NCI-H1694 treated with DMSO at 0.1 percent for 48 hours (cell line): ENCODE measurements around the gene UAP1L1.
A peak's percentile ranks its signal among the peaks of the same experiment; 100 is the strongest.

Source experiments
- DNase-seq: peaks from one replicate; lab custom pipeline; 2025; lab: John Stamatoyannopoulos, UW

Gene UAP1L1

GRCh38 chr9:137042751-137043727, 34.3 kb upstream of the UAP1L1 start:
- DNase-seq: no peak

GRCh38 chr9:137044037-137044436, 33.3 kb upstream of the UAP1L1 start:
- DNase-seq: no peak

GRCh38 chr9:137044502-137045177, 32.7 kb upstream of the UAP1L1 start:
- DNase-seq: no peak

DNA sequence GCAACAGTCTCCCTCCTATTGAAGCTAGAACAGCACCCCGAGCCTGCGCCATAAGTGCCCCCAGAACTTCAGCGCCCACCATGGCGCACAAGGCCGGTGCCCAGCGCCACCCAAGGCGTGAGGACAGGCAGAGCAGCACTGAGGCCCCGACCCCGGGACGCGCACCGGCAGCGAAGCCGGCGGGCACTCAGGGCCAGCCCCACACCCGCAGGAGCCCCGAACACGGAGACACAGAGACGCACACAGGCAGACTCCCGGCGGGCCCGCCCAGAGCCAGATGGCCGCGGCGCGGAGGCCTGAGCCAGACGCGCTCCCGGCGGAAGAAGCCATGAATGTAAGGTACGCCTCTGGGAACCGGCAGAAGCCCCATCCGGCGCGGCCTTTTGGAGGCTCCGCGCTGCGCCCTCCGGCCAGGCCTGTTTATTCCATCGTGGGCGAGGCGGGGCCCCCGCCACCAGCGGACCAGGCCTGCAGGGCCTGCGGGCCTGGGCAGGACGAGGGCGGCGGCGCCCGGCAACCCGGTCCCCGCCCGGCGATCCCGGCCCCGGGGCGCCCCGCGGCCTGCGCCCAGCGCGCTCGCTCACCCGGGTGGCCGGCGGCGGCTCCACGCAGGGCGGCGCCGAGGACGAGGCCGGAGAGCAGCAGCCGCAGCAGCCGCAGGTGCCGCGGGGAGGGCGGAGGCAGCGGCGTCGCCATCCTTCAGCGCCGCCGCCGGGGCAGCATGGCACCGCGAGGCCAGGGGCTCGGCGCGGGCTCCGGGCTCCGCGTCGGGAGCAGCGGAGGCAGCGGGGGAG, 31.8 kb upstream of the UAP1L1 start:
- DNase-seq: peak; percentile 41

GRCh38 chr9:137046088-137046787, 31.1 kb upstream of the UAP1L1 start, which contains the start of gene NPDC1:
TSS of gene NPDC1 (minus strand) at chr9:137046177. CDS start at chr9:137045989, 188 bp downstream.
- peak; percentile 46 for DNase-seq

- DNase-seq: no peak
These were observed 28.4 kb upstream of the UAP1L1 start for GRCh38 chr9:137048655-137049543.

- DNase-seq: peak; percentile 50
These were observed 27.5 kb upstream of the UAP1L1 start for GRCh38 chr9:137049544-137050449.

GRCh38 chr9:137050570-137050969, 26.7 kb upstream of the UAP1L1 start:
- no peak for DNase-seq

- DNase-seq: no peak
These were observed 26.1 kb upstream of the UAP1L1 start for GRCh38 chr9:137051145-137051724.

- DNase-seq: no peak
These were observed 25.0 kb upstream of the UAP1L1 start for GRCh38 chr9:137052293-137052692.

DNA sequence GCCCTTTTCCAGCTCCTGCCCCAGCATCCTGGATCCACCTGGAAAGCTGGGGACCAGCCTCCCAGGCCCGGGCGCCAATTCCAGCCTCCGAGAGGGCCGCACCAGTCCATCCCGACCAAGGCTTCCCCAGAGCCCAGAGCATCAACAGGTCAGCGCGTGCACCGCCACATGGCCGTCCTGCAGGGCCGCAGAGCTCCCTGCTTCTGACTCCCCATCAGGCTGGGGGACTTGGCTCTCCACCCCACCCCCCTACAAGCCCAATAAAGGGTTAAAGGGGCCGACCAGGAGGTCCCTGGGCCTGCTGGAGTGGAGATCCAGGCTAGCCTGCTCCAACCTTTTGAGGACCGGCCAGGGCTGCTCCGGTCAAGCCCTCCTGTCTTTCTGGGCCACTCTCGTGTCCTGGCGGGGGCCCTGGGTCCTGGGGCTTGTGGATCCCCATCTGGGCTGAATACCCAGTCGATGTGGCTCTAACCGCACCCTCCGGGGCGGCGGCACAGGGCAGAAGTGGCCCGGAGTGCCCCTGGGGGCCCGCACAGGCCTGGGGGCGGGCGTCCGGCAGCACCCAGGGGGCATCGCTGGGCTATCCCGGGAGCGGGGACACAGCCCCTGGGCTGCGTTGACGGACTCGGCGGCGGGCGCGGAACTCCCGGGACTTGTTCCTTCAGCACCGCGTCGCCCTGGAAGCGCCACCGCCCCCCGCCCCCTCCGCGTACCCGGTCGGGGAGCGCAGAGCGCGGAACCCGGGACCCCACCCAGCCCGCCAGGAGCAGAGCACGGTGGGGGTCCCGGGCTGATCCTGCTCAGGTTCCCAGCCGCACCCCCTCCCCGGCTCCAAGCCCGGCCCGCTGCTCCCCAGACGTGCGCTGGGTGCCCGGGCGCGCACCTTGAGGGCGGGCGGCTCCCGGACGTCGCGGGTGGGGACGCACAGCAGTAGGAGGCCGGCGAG, 24.0 kb upstream of the UAP1L1 start:
- no peak for DNase-seq

DNA sequence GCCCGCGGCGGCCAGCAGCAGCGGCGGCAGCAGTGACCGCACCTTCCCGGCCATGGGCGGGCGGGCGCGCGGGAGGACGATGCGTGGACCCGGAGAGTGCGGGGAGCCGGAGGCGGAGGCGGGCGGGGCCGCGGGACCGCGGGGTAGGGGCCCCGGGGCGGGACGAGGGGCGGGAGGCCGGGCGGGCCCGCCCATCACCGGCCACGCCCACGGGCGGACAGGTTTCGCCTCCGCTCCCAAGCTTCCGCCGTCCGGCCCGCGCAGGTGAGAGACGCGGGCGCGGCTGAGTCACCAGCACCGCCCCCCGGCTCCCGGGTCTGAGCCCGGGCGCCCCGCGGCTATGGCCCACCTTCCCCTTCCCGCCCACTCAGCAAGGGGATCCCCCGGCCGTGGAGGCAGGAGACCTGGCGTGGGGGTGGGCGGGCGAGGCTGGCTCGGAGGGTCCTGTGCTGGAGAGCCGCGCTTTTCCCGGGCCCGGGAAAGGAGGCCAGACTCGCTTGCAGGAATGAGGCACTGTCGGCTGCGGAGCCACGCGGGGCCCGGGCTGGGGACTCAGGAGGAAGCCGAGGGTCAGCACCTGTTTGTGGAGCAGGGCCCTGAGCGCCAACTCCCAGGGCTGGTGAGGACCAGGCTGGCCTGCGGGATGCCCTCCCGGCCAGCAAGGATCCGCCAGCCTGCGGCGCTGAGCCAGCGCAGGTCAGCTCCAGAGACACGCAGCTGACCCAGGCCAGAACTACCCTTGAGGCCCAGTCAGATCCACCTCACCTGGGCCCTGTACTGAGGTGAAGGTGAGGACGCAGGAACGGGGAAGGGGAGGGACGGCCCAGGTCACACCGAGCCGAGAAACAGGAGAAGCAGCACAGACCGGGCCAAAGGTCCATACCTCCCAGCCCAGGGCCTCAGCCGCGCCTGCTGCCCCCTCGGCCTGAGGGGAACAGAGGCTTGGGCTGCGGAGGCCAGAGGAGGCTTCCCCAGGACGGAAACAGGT, 23.1 kb upstream of the UAP1L1 start, which contains the start of gene ENTPD2:
ENTPD2 (minus strand) TSS at position 118 of the 988 bp plus-strand sequence; CDS start at position 54, 64 bp downstream.
- no peak for DNase-seq

- DNase-seq: no peak
These were observed 22.4 kb upstream of the UAP1L1 start for GRCh38 chr9:137054932-137055384.

DNA sequence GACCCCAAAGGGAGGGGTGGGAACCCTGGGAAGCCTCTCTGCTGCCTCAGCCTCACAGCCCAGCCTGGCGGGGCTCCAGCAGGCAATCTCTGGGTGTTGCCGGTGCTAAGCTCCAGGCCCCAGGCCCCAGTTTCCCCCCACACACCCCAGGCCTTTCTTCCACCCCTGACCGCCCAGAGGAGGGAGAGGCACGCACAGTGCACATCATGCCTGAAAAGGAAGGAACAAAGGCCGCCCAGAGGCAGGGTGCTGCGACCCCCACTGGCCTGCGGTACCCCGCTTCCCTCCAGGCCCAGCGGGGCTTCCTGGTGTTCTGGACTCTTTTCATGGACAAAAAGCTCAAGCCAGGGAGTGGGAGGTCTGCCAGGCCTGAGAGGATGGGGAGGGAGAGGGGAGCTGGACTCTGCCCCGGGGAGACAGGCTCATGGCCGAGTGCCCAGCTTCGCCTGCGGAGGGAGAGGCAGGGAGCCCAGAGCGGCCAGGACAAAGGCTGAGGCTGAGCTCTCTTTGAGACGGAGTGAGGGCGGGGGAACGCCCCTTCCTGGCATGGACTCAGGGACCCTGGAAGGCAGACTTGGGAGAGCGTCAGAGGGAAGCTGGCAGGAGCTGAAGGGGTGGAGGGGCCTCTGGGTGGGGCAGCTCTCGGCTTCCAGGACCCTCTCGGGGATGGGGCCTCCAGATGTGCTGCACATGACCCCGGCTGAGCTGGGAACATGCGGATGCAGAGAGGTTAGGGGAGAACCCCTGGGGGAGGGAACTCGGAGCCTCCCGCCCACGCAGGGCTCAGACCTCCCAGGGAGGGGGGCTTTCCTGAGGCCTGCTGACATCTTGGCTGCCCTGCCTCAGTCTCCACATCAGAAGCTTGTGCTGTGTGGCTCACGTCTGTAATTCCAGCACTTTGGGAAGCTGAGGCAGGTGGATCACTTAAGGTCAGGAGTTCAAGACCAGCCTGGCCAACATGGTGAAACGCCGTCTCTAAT, 21.6 kb upstream of the UAP1L1 start:
- no peak for DNase-seq

DNA sequence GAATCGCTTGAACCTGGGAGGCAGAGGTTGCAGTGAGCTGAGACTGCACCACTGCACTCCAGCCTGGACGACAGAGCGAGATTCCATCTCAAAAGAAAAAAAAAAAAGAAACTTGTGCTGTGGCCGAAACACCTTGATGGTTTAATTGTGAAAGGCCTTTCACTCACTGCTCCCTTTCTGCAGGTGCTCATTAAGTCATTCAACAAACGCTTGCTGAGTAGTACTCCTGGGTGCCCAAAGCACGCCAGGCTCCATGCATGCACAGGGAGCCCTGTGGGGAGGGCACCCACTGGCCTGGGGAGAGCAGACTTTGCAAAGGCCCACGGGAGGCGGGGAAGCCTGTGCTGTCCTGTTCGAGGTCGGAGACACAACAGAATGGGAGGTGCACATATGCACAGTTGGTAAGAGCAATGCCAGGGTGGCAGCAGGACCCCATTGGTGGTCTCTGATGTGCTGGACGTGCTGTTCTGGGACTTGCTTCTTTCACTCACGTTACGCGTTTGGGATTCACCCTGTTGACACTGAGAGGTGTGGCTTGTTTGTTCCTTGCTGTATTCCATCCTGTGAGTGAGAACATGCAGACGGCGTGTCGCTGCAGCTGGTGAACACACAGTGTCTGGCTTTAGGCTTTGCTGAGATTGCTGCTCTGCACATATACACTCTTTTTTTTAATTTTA, 20.4 kb upstream of the UAP1L1 start:
- DNase-seq: no peak
